Suprapubic skin (tissue), 3 donors: ENCODE data around the gene OR51G1.

Experiments
- EP300 ChIP-seq: sonication (generic); formaldehyde crosslinking; IDR thresholded peaks from one replicate; pipeline ENCODE4 v1.6.1; 2017; ENCODE audit warnings: antibody characterized with exemption
- POLR2A ChIP-seq, 2 donors: fragments of 450-650 bp; IDR thresholded peaks; one replicate each; pipeline ENCODE4 v1.6.1; 2017; ENCODE audit warnings: antibody characterized with exemption in 2 of 2, mild to moderate bottlenecking in 2 of 2, moderate library complexity in 2 of 2
- TF ChIP-seq, protein P1 (sequence below), 2 donors: fragments of 200-600 bp in 1 of 2; fragments of 450-650 bp in 1 of 2; sonication (generic) in 1 of 2; IDR thresholded peaks; one replicate each; pipeline ENCODE4 v1.5.1; 2016 to 2019; ENCODE audit warnings: antibody characterized with exemption in 2 of 2, mild to moderate bottlenecking in 1 of 2, moderate library complexity in 1 of 2

DNA sequence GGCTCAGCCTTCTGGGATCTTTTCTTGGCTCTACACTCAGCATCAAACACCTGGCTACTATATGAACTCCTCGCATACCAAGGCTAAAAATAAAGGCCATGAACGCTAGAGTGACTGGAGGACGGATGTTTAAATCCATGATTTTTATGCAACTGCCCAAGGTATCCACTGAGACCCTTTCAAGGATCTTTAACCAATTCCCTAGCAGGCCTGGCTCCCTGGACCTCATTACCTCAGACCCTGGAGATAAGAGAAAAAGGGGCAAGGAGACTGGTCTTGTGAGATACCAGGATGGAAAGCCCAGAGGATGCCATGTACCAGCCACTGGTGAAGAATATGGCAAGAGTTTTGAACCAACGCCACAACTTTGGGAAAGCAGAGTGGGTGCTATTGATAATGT is 4.9 kb downstream of the OR51G1 start, which contains the start of gene OR51G2:
- TF ChIP-seq, protein P1, sequence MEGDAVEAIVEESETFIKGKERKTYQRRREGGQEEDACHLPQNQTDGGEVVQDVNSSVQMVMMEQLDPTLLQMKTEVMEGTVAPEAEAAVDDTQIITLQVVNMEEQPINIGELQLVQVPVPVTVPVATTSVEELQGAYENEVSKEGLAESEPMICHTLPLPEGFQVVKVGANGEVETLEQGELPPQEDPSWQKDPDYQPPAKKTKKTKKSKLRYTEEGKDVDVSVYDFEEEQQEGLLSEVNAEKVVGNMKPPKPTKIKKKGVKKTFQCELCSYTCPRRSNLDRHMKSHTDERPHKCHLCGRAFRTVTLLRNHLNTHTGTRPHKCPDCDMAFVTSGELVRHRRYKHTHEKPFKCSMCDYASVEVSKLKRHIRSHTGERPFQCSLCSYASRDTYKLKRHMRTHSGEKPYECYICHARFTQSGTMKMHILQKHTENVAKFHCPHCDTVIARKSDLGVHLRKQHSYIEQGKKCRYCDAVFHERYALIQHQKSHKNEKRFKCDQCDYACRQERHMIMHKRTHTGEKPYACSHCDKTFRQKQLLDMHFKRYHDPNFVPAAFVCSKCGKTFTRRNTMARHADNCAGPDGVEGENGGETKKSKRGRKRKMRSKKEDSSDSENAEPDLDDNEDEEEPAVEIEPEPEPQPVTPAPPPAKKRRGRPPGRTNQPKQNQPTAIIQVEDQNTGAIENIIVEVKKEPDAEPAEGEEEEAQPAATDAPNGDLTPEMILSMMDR (IDR thresholded peaks at IDR 0.05): no peak
- no peak for TF ChIP-seq POLR2A (IDR thresholded peaks at IDR 0.05)
- TF ChIP-seq EP300: no peak
